ENCODE data around the gene PIMREG.

DNA sequence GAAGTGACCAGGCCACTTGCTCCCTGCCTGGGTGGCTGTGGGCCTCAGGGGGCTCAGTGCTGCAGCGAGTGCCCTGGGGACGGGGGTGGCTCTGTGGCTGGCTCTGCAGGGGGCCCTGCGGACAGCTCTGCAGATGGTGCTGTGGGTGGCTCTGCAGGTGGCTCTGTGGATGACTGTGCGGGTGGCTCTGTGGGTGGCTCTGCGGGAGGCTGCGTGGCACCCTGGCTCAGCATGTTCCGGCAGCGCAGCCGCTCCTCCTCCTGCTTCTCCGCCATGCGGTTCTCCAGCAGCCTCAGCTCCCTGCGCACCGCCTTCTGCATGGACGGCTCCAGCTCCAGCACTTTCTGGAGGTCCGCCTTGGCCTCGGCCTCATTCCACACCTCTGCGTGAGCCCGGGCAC lies 18.8 kb upstream of the PIMREG start:
- no peak for TF ChIP-seq GATA2 (IDR thresholded peaks at IDR 0.05; ENCODE audit: low read depth, low read length)
- no peak for TF ChIP-seq GATA3 (IDR thresholded peaks at IDR 0.05; ENCODE audit: low read depth, low read length)
